T-helper 2 cell treated with Interferon-gamma antibody and Interleukin-4, amounts not matched to agents 100 ng/mL and 5 ng/mL, for 36 hours (primary cell): ENCODE data around the gene TAMALIN. TPM values are rescaled to one million over a fixed set of nuclear protein-coding genes. Genes with fewer than 3 reads are reported as not detected.

ENCODE experiments used
- intact Hi-C: fragments of 100-400 bp; cut with micrococcal nuclease; formaldehyde crosslinking; loops from one replicate; pipeline ENCODE4 v1.15.1; 2023
- total RNA-seq: library from RNA; stranded (reverse); gene quantifications from 2 replicates; pipeline ENCODE4 v1.2.3, GENCODE V29; 2022

The TAMALIN gene
- total RNA-seq, 1 donor from 2014 or later, result 2.4 TPM

DNA sequence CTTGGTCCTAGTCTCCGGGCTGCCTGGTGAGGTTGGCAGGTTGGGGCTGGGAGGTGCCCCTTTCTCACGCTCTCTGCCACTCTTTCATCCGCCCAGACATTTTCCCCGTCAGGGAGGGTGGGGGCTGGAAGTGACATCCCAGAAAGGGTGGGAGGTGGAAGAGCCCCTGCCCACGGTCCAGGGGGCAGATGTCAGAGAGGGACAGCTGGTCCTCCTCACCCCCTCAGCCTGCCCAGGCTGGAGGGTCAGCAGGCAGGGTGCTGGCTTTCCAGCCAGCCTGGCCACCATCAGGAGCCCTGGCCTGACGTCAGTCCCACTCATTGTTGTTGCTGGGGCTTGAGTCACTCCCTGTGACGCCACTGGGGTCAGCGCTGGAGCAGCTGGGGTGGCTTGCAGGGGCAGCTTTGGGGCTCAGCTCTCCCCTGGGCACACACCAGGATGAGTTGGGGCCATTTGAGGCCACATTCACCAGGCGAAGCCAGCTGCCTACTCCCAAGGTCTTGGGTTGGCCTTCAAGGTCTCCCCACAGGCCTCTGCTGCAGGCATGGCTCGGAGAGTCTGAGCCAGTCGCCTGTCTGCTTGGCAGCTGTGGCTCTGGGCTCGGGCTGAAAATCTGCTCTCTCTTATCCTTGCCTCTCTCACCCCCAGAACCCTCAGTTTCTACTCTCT is 57.4 kb downstream of the TAMALIN start:
- intact Hi-C loops, result no loop called here

Other genes starting within 250 kb of the TAMALIN start
- 0.25 TPM in 2 replicates for gene FIGNL2, start 158.2 kb upstream of the TAMALIN start, total RNA-seq
- not detected in 2 replicates for gene ANKRD33, start 118.8 kb upstream of the TAMALIN start, total RNA-seq
- not detected in 2 replicates for gene ACVRL1, start 99.4 kb upstream of the TAMALIN start, total RNA-seq
- gene ACVR1B, start 55.2 kb upstream of the TAMALIN start, total RNA-seq, result 2.1 and 2.6 TPM in 2 replicates
- 4.4 and 6.4 TPM in 2 replicates for gene NR4A1, start 44.5 kb downstream of the TAMALIN start, total RNA-seq
- gene ATG101, start 63.0 kb downstream of the TAMALIN start, total RNA-seq, result 34.9 and 38.4 TPM in 2 replicates
- gene SMIM41, start 72.8 kb downstream of the TAMALIN start, total RNA-seq, result not detected in 2 replicates
- gene KRT80, start 185.1 kb downstream of the TAMALIN start, total RNA-seq, result not detected in 2 replicates
- gene KRT7, start 226.3 kb downstream of the TAMALIN start, total RNA-seq, result 5.3 and 8.3 TPM in 2 replicates